Islet of Langerhans (tissue), 1 donor: Measurements from ENCODE around the gene IMMP2L.
"Not testable (repeated sequence)": the region's sequence is repeated elsewhere in the genome, so short reads cannot be mapped to it uniquely, and the experiment has no call there.

Source experiments
- FAIRE-seq: peaks from one replicate; lab custom pipeline; 2011; peaks lifted over from hg19 to GRCh38; lab: Jason Lieb, UNC

IMMP2L gene

GRCh38 chr7:111459065-111459756 is 103.1 kb downstream of the IMMP2L start:
- no peak for FAIRE-seq

GRCh38 chr7:111450705-111451104 is 111.6 kb downstream of the IMMP2L start:
- not testable (repeated sequence) for FAIRE-seq

- FAIRE-seq, result not testable (repeated sequence)
These were observed 114.8 kb downstream of the IMMP2L start for GRCh38 chr7:111447502-111447901.

GRCh38 chr7:111439977-111440376 is 122.3 kb downstream of the IMMP2L start:
- FAIRE-seq, result no peak

- peak; percentile 55 for FAIRE-seq
These were observed 123.7 kb downstream of the IMMP2L start for GRCh38 chr7:111438369-111439289.

GRCh38 chr7:111437736-111438135 is 124.6 kb downstream of the IMMP2L start:
- FAIRE-seq, result no peak

- FAIRE-seq, result no peak
These were observed 125.7 kb downstream of the IMMP2L start for GRCh38 chr7:111436608-111437007.

GRCh38 chr7:111433426-111433825 is 128.9 kb downstream of the IMMP2L start:
- FAIRE-seq, result no peak

- no peak for FAIRE-seq
These were observed 132.5 kb downstream of the IMMP2L start for GRCh38 chr7:111429781-111430180.

- FAIRE-seq, result no peak
These were observed 137.5 kb downstream of the IMMP2L start for GRCh38 chr7:111424768-111425167.

GRCh38 chr7:111414374-111414773 is 147.9 kb downstream of the IMMP2L start:
- FAIRE-seq, result no peak

- FAIRE-seq, result no peak
These were observed 148.6 kb downstream of the IMMP2L start for GRCh38 chr7:111413739-111414138.

GRCh38 chr7:111410899-111411298 is 151.4 kb downstream of the IMMP2L start:
- FAIRE-seq, result no peak

GRCh38 chr7:111409714-111410422 is 152.4 kb downstream of the IMMP2L start:
- no peak for FAIRE-seq

GRCh38 chr7:111408724-111409123 is 153.6 kb downstream of the IMMP2L start:
- FAIRE-seq, result no peak

- no peak for FAIRE-seq
These were observed 155.0 kb downstream of the IMMP2L start for GRCh38 chr7:111407258-111407657.

- no peak for FAIRE-seq
These were observed 156.7 kb downstream of the IMMP2L start for GRCh38 chr7:111405621-111406020.

- FAIRE-seq, result no peak
These were observed 160.8 kb downstream of the IMMP2L start for GRCh38 chr7:111401516-111401915.

- FAIRE-seq, result no peak
These were observed 162.2 kb downstream of the IMMP2L start for GRCh38 chr7:111400088-111400487.

- no peak for FAIRE-seq
These were observed 167.4 kb downstream of the IMMP2L start for GRCh38 chr7:111394891-111395290.

- no peak for FAIRE-seq
These were observed 169.1 kb downstream of the IMMP2L start for GRCh38 chr7:111393011-111393754.

- FAIRE-seq, result no peak
These were observed 170.0 kb downstream of the IMMP2L start for GRCh38 chr7:111392294-111392693.
